Measurements from ENCODE around the gene PITPNC1. TPM values are rescaled to one million over a fixed set of nuclear protein-coding genes. Genes with fewer than 3 reads are reported as not detected.

PITPNC1 gene
- total and polyA plus RNA-seq, 2 of the 13 experiments (the other 11 are each of a cell fraction or from before 2014, with no cell fraction given) = 4.1 to 5.7 TPM

GRCh38 chr17:67359960-67360791, 16.9 kb upstream of the PITPNC1 start (continued):
- TF ChIP-seq TOE1 (CRISPR knock-in tag; IDR thresholded peaks at IDR 0.05) = no peak

- no TSS peak for BruUV-seq (replicated peaks)
- Histone ChIP-seq H3K79me2 (ENCODE audit: insufficient read depth, low read length) (peaks cover 84% of the 10 kb centered on the region), H3K27me3 (ENCODE audit: control insufficient read depth in 1 of 2, insufficient read depth in 2 of 2, low read length in 2 of 2) (no peaks in the 10 kb centered on the region; a peak in 1 of 5 replicates), H3K9me3 (ENCODE audit: low read length) (no peaks in the 10 kb centered on the region), H4K20me1 (ENCODE audit: insufficient read depth, low read length) (peaks cover 57% of the 10 kb centered on the region), H2AFZ (ENCODE audit: low read length) (no peak overlapping the region), H3K4me2 (ENCODE audit: low read depth, low read length) (no peak overlapping the region), H3K4me3 (replicated peaks in 1 of 3; ENCODE audit: insufficient read depth in 1 of 3, low read depth in 2 of 3, low read length in 3 of 3) (no peak overlapping the region), H3K27ac (ENCODE audit: extremely low read length, insufficient read depth, low read length) (no peak overlapping the region), H3K9ac (ENCODE audit: insufficient read depth, low read depth, low read length) (no peak overlapping the region), H3K36me3 (replicated peaks in 1 of 2; ENCODE audit: control insufficient read depth in 1 of 2, insufficient read depth in 2 of 2, low read length in 2 of 2) (peaks cover 12 to 54% of the 10 kb centered on the region in 2 experiments), H3K4me1 (ENCODE audit: insufficient read depth, low read length) (peaks cover 39% of the 10 kb centered on the region)
- WGBS (ENCODE audit: low lambda C conversion rate) = 98% methylated on average over 1 of the region's 1 CpG
- FAIRE-seq = no peak
- intact Hi-C loops (cut with micrococcal nuclease; ENCODE audit: unreplicated experiment) (loop anchor here (10.0 kb wide), 1 partner anchor 116 kb away; the partner anchor contains the start of gene HELZ), in situ Hi-C loops (cut with HindIII; ENCODE audit: extremely low pct_ligation_motif_present, low pct_unique_long_range_greater_than_20kb) (no loop called here)
- ATAC-seq = no peak
- no peak for DNase-seq (ENCODE audit: low spot score)
- ChIA-PET CTCF (ENCODE audit: low intra/inter-chr PET ratio, low total read pairs) (no interaction called here), POLR2A (no interaction called here)
- TF ChIP-seq HES4 (CRISPR knock-in tag; IDR thresholded peaks at IDR 0.05; ENCODE audit: borderline replicate concordance) (no peak), ZNF878 (CRISPR knock-in tag; IDR thresholded peaks at IDR 0.05) (no peak), ZNF431 (CRISPR knock-in tag; IDR thresholded peaks at IDR 0.05; ENCODE audit: borderline replicate concordance, low read depth) (no peak), KLF12 (CRISPR knock-in tag; IDR thresholded peaks at IDR 0.05; ENCODE audit: borderline replicate concordance) (no peak), ZSCAN9 (CRISPR knock-in tag; IDR thresholded peaks at IDR 0.05; ENCODE audit: borderline replicate concordance) (no peak), ZNF292 (CRISPR knock-in tag; IDR thresholded peaks at IDR 0.05; ENCODE audit: borderline replicate concordance, low read depth) (no peak), ZIK1 (CRISPR knock-in tag; IDR thresholded peaks at IDR 0.05; ENCODE audit: borderline replicate concordance, low read depth) (no peak), ZBTB42 (CRISPR knock-in tag; IDR thresholded peaks at IDR 0.05) (no peak), ZBTB7B (CRISPR knock-in tag; IDR thresholded peaks at IDR 0.05) (no peak), ZNF562 (CRISPR knock-in tag; IDR thresholded peaks at IDR 0.05; ENCODE audit: borderline replicate concordance) (no peak), RFX5 (IDR thresholded peaks at IDR 0.05; ENCODE audit: low read depth, low read length) (no peak), ARNTL (CRISPR knock-in tag; IDR thresholded peaks at IDR 0.05) (no peak), ZNF256 (CRISPR knock-in tag; conservative IDR thresholded peaks at IDR 0.05) (no peak)
Observed at GRCh38 chr17:67360880-67361279, 16.2 kb upstream of the PITPNC1 start.
